Epidermal melanocyte (primary cell): ENCODE data around the gene PDIA3.
"Not testable (repeated sequence)": the region's sequence is repeated elsewhere in the genome, so short reads cannot be mapped to it uniquely, and the experiment has no call there.

Experiments used
- DNase-seq: peaks from one replicate; pipeline ENCODE4 v3.0.0; 2011; ENCODE audit warnings: low spot score; ENCODE audit not compliant: insufficient read length

PDIA3 gene

GRCh38 chr15:43815064-43815463, 68.8 kb downstream of the PDIA3 start:
- not testable (repeated sequence) for DNase-seq

DNA sequence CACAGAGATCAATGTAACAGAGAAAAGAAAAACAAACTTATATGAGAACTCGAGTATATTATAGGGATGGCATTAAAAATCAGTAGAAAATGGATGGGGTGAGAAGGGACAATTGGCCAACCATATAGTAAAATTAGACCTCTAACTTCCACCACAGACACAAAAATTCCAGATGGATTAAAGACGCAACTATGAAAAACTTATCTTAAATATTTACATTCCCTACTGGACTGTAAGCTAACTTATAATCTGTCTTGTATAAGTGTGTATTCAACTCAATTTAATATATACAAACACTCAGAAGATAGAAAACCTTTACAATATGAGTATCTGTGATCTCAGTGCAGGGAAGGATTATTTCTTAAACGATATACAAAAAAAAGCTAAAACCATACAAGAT, 75.3 kb downstream of the PDIA3 start:
- DNase-seq: no peak
